HT-29 (cell line): ENCODE data around the gene AMOTL1. TPM values are rescaled to one million over a fixed set of nuclear protein-coding genes. Genes with fewer than 3 reads are reported as not detected.
"Not testable (repeated sequence)": the region's sequence is repeated elsewhere in the genome, so short reads cannot be mapped to it uniquely, and the experiment has no call there.

Experiments
- DNase-seq: peaks from one replicate; pipeline ENCODE4 v3.0.0-alpha.2; 2015; ENCODE audit warnings: low spot score
- total RNA-seq: library from RNA; depleted of rRNA; stranded (reverse); fragments of >200 nt; shearing (Covaris generic); gene quantifications from 2 replicates; pipeline ENCODE4 v1.2.3, GENCODE V29; 2014

Gene AMOTL1
- total RNA-seq, 1 experiment from 2014 or later: not detected

GRCh38 chr11:94769880-94770279 lies 1.7 kb downstream of the AMOTL1 start:
- DNase-seq: no peak

- no peak for DNase-seq
Measured at GRCh38 chr11:94770563-94771120, 2.5 kb downstream of the AMOTL1 start.

- DNase-seq: no peak
Measured at GRCh38 chr11:94771390-94771789, 3.2 kb downstream of the AMOTL1 start.

GRCh38 chr11:94771951-94772350 lies 3.8 kb downstream of the AMOTL1 start:
- DNase-seq: no peak

GRCh38 chr11:94773842-94774241 lies 5.7 kb downstream of the AMOTL1 start:
- no peak for DNase-seq

GRCh38 chr11:94774345-94774744 lies 6.2 kb downstream of the AMOTL1 start:
- no peak for DNase-seq

GRCh38 chr11:94775567-94776327 lies 7.6 kb downstream of the AMOTL1 start:
- DNase-seq: no peak

- DNase-seq: peak; percentile 26
Measured at GRCh38 chr11:94776351-94777321, 8.5 kb downstream of the AMOTL1 start.

GRCh38 chr11:94780432-94780831 lies 12.3 kb downstream of the AMOTL1 start:
- no peak for DNase-seq

- no peak for DNase-seq
Measured at GRCh38 chr11:94781837-94782236, 13.7 kb downstream of the AMOTL1 start.

GRCh38 chr11:94782446-94782845 lies 14.3 kb downstream of the AMOTL1 start:
- no peak for DNase-seq

- no peak for DNase-seq
Measured at GRCh38 chr11:94784884-94785283, 16.7 kb downstream of the AMOTL1 start.

- no peak for DNase-seq
Measured at GRCh38 chr11:94785509-94785908, 17.4 kb downstream of the AMOTL1 start.

- DNase-seq: peak; percentile 64
Measured at GRCh38 chr11:94786264-94787126, 18.3 kb downstream of the AMOTL1 start.

GRCh38 chr11:94787801-94788200 lies 19.6 kb downstream of the AMOTL1 start:
- no peak for DNase-seq

GRCh38 chr11:94788396-94788795 lies 20.2 kb downstream of the AMOTL1 start:
- no peak for DNase-seq

GRCh38 chr11:94790197-94790596 lies 22.0 kb downstream of the AMOTL1 start:
- DNase-seq: no peak

- no peak for DNase-seq
Measured at GRCh38 chr11:94790661-94791180, 22.6 kb downstream of the AMOTL1 start.

GRCh38 chr11:94791216-94791889 lies 23.2 kb downstream of the AMOTL1 start:
- DNase-seq: no peak

GRCh38 chr11:94791942-94792341 lies 23.8 kb downstream of the AMOTL1 start:
- DNase-seq: not testable (repeated sequence)
